Limb (tissue), 2 donors: Measurements from ENCODE around the gene PPDPF.
"Not testable (repeated sequence)": the region's sequence is repeated elsewhere in the genome, so short reads cannot be mapped to it uniquely, and the experiment has no call there.

Experiments
- DNase-seq, 2 donors: peaks; one replicate each; pipeline ENCODE4 v3.0.0-alpha.2; 2016; ENCODE audit errors: extremely low spot score in 2 of 2

Gene PPDPF

GRCh38 chr20:63561624-63562396 lies 41.2 kb downstream of the PPDPF start:
- no peak for DNase-seq

- DNase-seq: no peak
Measured at GRCh38 chr20:63562461-63563224, 42.1 kb downstream of the PPDPF start.

- no peak for DNase-seq
Measured at GRCh38 chr20:63563225-63563935, 42.8 kb downstream of the PPDPF start.

- DNase-seq: no peak
Measured at GRCh38 chr20:63564036-63564810, 43.7 kb downstream of the PPDPF start.

- DNase-seq: no peak
Measured at GRCh38 chr20:63565021-63565698, 44.6 kb downstream of the PPDPF start.

GRCh38 chr20:63565699-63566335 lies 45.3 kb downstream of the PPDPF start:
- no peak for DNase-seq

GRCh38 chr20:63566395-63567135 lies 46.0 kb downstream of the PPDPF start:
- no peak for DNase-seq

- DNase-seq: no peak
Measured at GRCh38 chr20:63567136-63567385, 46.5 kb downstream of the PPDPF start.

- DNase-seq: no peak
Measured at GRCh38 chr20:63567386-63568169, 47.0 kb downstream of the PPDPF start.

GRCh38 chr20:63568170-63568981 lies 47.8 kb downstream of the PPDPF start:
- no peak for DNase-seq

- DNase-seq: no peak
Measured at GRCh38 chr20:63568986-63569949, 48.7 kb downstream of the PPDPF start.

GRCh38 chr20:63570281-63571086 lies 49.9 kb downstream of the PPDPF start:
- no peak for DNase-seq

- not testable (repeated sequence) for DNase-seq
Measured at GRCh38 chr20:63571087-63571478, 50.5 kb downstream of the PPDPF start.
